Measurements from ENCODE around the gene ARRB2. TPM values are rescaled to one million over a fixed set of nuclear protein-coding genes. Genes with fewer than 3 reads are reported as not detected.

Gene ARRB2
- polyA plus RNA-seq, 1 donor (not counting 4 experiments of a cell fraction or from before 2014, with no cell fraction given), result 11.5 TPM

- Histone ChIP-seq H3K9me1 (ENCODE audit: control insufficient read depth, extremely low read depth, insufficient read depth, low read length) (no peaks in the 10 kb centered on the region), H2AFZ (ENCODE audit: control insufficient read depth, low read length) (no peak overlapping the region), H3K4me2 (ENCODE audit: control insufficient read depth, extremely low read depth, insufficient read depth, low read depth, low read length) (no peak overlapping the region), H4K20me1 (ENCODE audit: control insufficient read depth, extremely low read depth, insufficient read depth, low read length) (peaks cover 3% of the 10 kb centered on the region), H3K4me3 (ENCODE audit: control insufficient read depth in 2 of 3, extremely low read depth in 1 of 3, insufficient read depth in 2 of 3, low read depth in 1 of 3, low read length in 3 of 3) (no peak overlapping the region), H3K9me3 (ENCODE audit: control insufficient read depth, low read depth, low read length) (no peaks in the 10 kb centered on the region), H3K79me2 (ENCODE audit: control insufficient read depth, insufficient read depth, low read length) (peaks cover 47% of the 10 kb centered on the region), H3K4me1 (ENCODE audit: control insufficient read depth, extremely low read depth, insufficient read depth, low read length) (no peaks in the 10 kb centered on the region), H3K9ac (ENCODE audit: control insufficient read depth, extremely low read depth, insufficient read depth, low read length) (no peak overlapping the region), H3K27me3 (ENCODE audit: control insufficient read depth, extremely low read depth, insufficient read depth, low read length) (no peaks in the 10 kb centered on the region), H3K27ac (ENCODE audit: control insufficient read depth, insufficient read depth, low read length) (no peak overlapping the region), H3K36me3 (ENCODE audit: control insufficient read depth in 2 of 2, extremely low read depth in 1 of 2, insufficient read depth in 2 of 2, low read length in 2 of 2) (peaks cover 12 to 20% of the 10 kb centered on the region in 2 experiments)
- FAIRE-seq, result no peak
- DNase-seq (ENCODE audit: low read depth, low spot score), result no peak
- TF ChIP-seq EZH2 (IDR thresholded peaks at IDR 0.05; ENCODE audit: low read length) (no peak), CTCF (optimal IDR thresholded peaks at IDR 0.05 in 1 of 3, IDR thresholded peaks at IDR 0.05 in 1 of 3, conservative IDR thresholded peaks at IDR 0.05 in 1 of 3; ENCODE audit: extremely low read depth in 1 of 3, insufficient read depth in 2 of 3, low read length in 3 of 3) (no peak)
- dilution Hi-C loops (cut with MboI; ENCODE audit: extremely low pct_ligation_motif_present, low sequenced_read_pairs), result no loop called here
Observed at GRCh38 chr17:4690745-4691144, 19.7 kb upstream of the ARRB2 start.

GRCh38 chr17:4691686-4692085, 18.7 kb upstream of the ARRB2 start:
- Histone ChIP-seq H3K4me2 (ENCODE audit: control insufficient read depth, extremely low read depth, insufficient read depth, low read depth, low read length) (no peak overlapping the region), H2AFZ (ENCODE audit: control insufficient read depth, low read length) (no peak overlapping the region), H3K9me3 (ENCODE audit: control insufficient read depth, low read depth, low read length) (no peaks in the 10 kb centered on the region), H3K36me3 (ENCODE audit: control insufficient read depth in 2 of 2, extremely low read depth in 1 of 2, insufficient read depth in 2 of 2, low read length in 2 of 2) (peaks cover 12 to 16% of the 10 kb centered on the region in 2 experiments), H3K9me1 (ENCODE audit: control insufficient read depth, extremely low read depth, insufficient read depth, low read length) (no peaks in the 10 kb centered on the region), H3K4me3 (ENCODE audit: control insufficient read depth in 2 of 3, extremely low read depth in 1 of 3, insufficient read depth in 2 of 3, low read depth in 1 of 3, low read length in 3 of 3) (no peak overlapping the region), H3K27me3 (ENCODE audit: control insufficient read depth, extremely low read depth, insufficient read depth, low read length) (no peaks in the 10 kb centered on the region), H4K20me1 (ENCODE audit: control insufficient read depth, extremely low read depth, insufficient read depth, low read length) (peaks cover 3% of the 10 kb centered on the region), H3K4me1 (ENCODE audit: control insufficient read depth, extremely low read depth, insufficient read depth, low read length) (no peaks in the 10 kb centered on the region), H3K9ac (ENCODE audit: control insufficient read depth, extremely low read depth, insufficient read depth, low read length) (no peak overlapping the region), H3K79me2 (ENCODE audit: control insufficient read depth, insufficient read depth, low read length) (peaks cover 51% of the 10 kb centered on the region), H3K27ac (ENCODE audit: control insufficient read depth, insufficient read depth, low read length) (no peak overlapping the region)
- TF ChIP-seq EZH2 (IDR thresholded peaks at IDR 0.05; ENCODE audit: low read length) (no peak), CTCF (optimal IDR thresholded peaks at IDR 0.05 in 1 of 3, IDR thresholded peaks at IDR 0.05 in 1 of 3, conservative IDR thresholded peaks at IDR 0.05 in 1 of 3; ENCODE audit: extremely low read depth in 1 of 3, insufficient read depth in 2 of 3, low read length in 3 of 3) (no peak)
- no peak for FAIRE-seq
- dilution Hi-C loops (cut with MboI; ENCODE audit: extremely low pct_ligation_motif_present, low sequenced_read_pairs), result no loop called here
- no peak for DNase-seq (ENCODE audit: low read depth, low spot score)
